B cell (primary cell): Measurements from ENCODE around the gene TTF1.

Experiments
- EZH2 ChIP-seq: IDR thresholded peaks from 2 replicates; pipeline ENCODE4 v1.6.1; 2012; ENCODE audit warnings: borderline replicate concordance, low read depth, mild to moderate bottlenecking, moderate library complexity, low read length; ENCODE audit not compliant: insufficient read depth, poor library complexity, severe bottlenecking
- TF ChIP-seq, protein P1 (sequence below): fragments of 200-600 bp; IDR thresholded peaks from one replicate; pipeline ENCODE4 v1.8.0; 2022; ENCODE audit warnings: antibody characterized with exemption, mild to moderate bottlenecking

DNA sequence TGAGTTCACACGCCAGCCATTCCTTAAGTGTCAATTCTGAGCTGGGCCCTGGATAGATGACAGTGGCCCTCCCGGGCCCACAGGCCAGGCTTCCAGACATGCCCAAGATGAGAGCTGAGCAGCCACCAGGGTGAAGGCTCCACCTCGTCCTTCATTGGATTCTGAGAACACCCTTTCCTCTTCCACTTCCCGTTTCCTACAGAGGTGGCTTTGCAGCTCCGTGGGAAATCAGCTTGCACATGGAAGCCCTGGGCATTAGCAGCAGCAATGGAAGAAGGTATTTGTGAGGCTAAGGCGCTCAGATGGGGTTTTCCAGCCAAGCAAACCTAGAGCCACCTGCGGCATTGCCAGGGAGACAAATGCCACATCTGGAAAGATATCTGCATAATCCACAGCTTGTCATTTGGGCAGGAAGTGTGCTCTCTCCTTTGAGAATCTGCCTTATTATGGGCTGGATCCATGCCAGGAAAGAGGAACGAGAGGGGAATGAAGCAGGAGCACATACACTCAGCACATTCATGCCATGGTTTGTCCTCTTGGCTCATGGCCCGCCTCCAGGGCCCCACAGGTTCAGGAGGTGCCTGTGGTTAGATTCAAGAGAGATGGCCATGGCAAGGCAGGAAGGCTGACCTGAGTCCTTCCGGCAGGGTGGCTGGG, 37.4 kb upstream of the TTF1 start:
- TF ChIP-seq, protein P1, sequence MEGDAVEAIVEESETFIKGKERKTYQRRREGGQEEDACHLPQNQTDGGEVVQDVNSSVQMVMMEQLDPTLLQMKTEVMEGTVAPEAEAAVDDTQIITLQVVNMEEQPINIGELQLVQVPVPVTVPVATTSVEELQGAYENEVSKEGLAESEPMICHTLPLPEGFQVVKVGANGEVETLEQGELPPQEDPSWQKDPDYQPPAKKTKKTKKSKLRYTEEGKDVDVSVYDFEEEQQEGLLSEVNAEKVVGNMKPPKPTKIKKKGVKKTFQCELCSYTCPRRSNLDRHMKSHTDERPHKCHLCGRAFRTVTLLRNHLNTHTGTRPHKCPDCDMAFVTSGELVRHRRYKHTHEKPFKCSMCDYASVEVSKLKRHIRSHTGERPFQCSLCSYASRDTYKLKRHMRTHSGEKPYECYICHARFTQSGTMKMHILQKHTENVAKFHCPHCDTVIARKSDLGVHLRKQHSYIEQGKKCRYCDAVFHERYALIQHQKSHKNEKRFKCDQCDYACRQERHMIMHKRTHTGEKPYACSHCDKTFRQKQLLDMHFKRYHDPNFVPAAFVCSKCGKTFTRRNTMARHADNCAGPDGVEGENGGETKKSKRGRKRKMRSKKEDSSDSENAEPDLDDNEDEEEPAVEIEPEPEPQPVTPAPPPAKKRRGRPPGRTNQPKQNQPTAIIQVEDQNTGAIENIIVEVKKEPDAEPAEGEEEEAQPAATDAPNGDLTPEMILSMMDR, result no peak
- TF ChIP-seq EZH2, result no peak
